Measurements from ENCODE around the gene MARCKSL1. TPM values are rescaled to one million over a fixed set of nuclear protein-coding genes. Genes with fewer than 3 reads are reported as not detected.

The MARCKSL1 gene
- 101 TPM for polyA plus RNA-seq (2012; ENCODE audit: missing spikeins)

DNA sequence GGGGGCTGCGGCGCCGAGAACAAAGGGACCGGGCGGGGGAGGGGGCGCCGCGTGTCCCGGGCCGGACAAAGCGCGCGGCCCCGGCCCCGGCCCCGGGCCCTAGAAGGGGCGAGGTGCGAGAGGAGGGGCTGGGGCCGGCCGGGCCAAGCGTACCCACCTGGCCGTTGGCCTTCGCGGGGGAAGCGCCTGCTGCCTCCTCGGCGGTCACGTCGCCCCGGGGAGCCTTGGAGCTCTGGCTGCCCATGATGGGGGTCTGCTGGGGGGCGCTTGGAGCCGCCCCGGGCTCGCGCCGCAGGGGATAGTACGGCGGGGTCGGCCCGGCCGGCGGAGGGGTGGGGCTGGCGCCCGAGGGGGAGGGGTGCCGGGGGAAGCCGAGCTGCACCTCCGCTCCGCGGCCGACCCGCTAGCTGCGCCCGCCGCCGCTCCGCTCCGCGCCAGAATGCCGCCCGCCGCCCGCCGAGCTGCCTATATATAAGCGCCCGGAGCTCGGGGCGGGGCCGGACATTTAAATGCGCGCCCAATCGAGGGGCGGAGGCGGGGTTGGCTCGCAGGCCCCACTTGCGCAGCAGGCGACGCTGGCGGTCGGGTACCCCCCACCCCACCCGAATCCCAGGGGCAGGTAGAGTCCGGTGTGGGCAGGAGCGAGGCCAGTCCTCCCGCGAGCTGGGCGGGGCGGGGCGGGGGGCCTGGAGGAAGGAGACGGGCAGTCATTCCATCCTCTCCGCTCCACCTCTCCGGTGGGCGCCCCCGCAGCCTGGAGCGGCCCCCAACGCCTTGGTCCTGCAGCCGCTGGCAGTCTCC lies at the start of gene MARCKSL1:
Gene MARCKSL1 (minus strand): TSS at position 444 of the 801 bp plus-strand sequence. CDS start 200 bp downstream, at position 244.
- FAIRE-seq = peak; percentile 70
- TF ChIP-seq POLR2A (IDR thresholded peaks at IDR 0.05; ENCODE audit: low read depth, low read length) (peak; percentile 96), TAF1 (IDR thresholded peaks at IDR 0.05; ENCODE audit: borderline replicate concordance, low read depth, low read length) (peak; percentile 93), POLR2AphosphoS5 (IDR thresholded peaks at IDR 0.05; ENCODE audit: low read depth, low read length) (peak; percentile 88)
- peak; percentile 75 for DNase-seq (ENCODE audit: insufficient read length)

GRCh38 chr1:32380057-32380456 lies 44.0 kb upstream of the MARCKSL1 start:
- TF ChIP-seq POLR2AphosphoS5 (IDR thresholded peaks at IDR 0.05; ENCODE audit: low read depth, low read length) = no peak
- TF ChIP-seq TAF1 (IDR thresholded peaks at IDR 0.05; ENCODE audit: borderline replicate concordance, low read depth, low read length) = no peak
- no peak for TF ChIP-seq POLR2A (IDR thresholded peaks at IDR 0.05; ENCODE audit: low read depth, low read length)
- DNase-seq (ENCODE audit: insufficient read length) (no peak), FAIRE-seq (no peak)

- FAIRE-seq = no peak
- TF ChIP-seq POLR2AphosphoS5 (IDR thresholded peaks at IDR 0.05; ENCODE audit: low read depth, low read length) = no peak
- no peak for TF ChIP-seq TAF1 (IDR thresholded peaks at IDR 0.05; ENCODE audit: borderline replicate concordance, low read depth, low read length)
- no peak for TF ChIP-seq POLR2A (IDR thresholded peaks at IDR 0.05; ENCODE audit: low read depth, low read length)
- DNase-seq (ENCODE audit: insufficient read length) = no peak
These were observed 41.6 kb upstream of the MARCKSL1 start for GRCh38 chr1:32377541-32378220.

- no peak for DNase-seq (ENCODE audit: insufficient read length)
- TF ChIP-seq TAF1 (IDR thresholded peaks at IDR 0.05; ENCODE audit: borderline replicate concordance, low read depth, low read length) (no peak), POLR2A (IDR thresholded peaks at IDR 0.05; ENCODE audit: low read depth, low read length) (no peak), POLR2AphosphoS5 (IDR thresholded peaks at IDR 0.05; ENCODE audit: low read depth, low read length) (no peak)
- FAIRE-seq = no peak
These were observed 40.2 kb upstream of the MARCKSL1 start for GRCh38 chr1:32376199-32376598.

DNA sequence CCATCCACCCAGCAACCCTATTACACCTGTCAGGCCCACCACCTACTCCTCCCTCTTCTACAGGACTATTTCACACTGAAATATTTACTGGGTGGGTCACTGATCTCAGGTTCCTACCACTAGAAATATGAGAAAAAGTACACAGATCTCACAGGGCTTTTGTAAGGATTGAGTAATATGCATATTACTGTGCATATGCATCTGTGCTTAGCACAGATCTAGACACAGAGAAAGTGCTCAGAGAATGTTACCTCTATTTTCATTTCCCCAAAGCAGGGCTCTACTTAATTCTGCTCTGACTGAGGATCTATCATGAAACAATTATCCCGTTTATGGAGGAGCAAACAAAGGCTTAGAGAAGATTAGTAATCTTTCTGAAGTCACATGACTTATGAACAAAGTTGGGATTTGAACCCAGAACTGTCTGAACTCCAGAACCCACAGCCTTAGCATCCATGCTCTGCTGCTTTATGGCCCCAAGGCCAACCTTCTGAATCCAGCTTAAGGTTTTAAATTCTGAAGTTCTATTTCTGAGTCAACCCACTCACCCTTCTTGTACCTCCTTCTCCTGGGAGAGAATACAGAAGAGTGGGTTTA lies 38.1 kb upstream of the MARCKSL1 start:
- no peak for DNase-seq (ENCODE audit: insufficient read length)
- TF ChIP-seq POLR2A (IDR thresholded peaks at IDR 0.05; ENCODE audit: low read depth, low read length) = no peak
- TF ChIP-seq TAF1 (IDR thresholded peaks at IDR 0.05; ENCODE audit: borderline replicate concordance, low read depth, low read length) = no peak
- no peak for TF ChIP-seq POLR2AphosphoS5 (IDR thresholded peaks at IDR 0.05; ENCODE audit: low read depth, low read length)
- FAIRE-seq = no peak

DNA sequence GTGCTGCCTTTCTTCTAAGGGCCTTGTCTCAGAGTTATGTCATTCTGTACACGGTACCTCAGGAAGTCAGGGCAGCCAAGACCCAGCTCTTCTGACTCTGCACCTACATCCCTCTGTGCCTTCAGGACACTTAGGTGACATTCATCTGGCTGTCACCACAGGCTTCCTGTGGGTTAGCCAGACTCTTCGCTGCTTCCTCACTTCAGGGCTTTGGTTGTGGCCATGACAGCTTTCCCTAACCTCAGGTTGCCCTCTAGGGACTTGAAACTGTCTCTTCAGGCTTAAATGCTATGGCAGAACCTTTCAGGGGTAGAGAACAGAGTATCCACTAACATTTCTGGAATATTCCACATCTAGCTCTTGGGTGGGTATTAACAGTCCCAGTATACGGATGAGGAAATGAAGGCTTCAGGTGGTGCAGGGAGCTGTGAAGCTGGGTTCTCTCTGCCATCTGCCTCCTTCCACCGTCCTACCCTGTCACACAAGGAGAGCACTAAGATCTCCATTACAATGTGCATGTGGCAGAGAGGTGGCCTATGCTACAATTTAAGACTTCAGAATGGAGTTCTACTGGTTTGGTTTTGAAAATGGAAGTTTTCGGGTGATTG lies 36.2 kb upstream of the MARCKSL1 start:
- DNase-seq (ENCODE audit: insufficient read length) = no peak
- FAIRE-seq = peak; percentile 85
- TF ChIP-seq POLR2AphosphoS5 (IDR thresholded peaks at IDR 0.05; ENCODE audit: low read depth, low read length) (no peak), TAF1 (IDR thresholded peaks at IDR 0.05; ENCODE audit: borderline replicate concordance, low read depth, low read length) (no peak), POLR2A (IDR thresholded peaks at IDR 0.05; ENCODE audit: low read depth, low read length) (no peak)

DNA sequence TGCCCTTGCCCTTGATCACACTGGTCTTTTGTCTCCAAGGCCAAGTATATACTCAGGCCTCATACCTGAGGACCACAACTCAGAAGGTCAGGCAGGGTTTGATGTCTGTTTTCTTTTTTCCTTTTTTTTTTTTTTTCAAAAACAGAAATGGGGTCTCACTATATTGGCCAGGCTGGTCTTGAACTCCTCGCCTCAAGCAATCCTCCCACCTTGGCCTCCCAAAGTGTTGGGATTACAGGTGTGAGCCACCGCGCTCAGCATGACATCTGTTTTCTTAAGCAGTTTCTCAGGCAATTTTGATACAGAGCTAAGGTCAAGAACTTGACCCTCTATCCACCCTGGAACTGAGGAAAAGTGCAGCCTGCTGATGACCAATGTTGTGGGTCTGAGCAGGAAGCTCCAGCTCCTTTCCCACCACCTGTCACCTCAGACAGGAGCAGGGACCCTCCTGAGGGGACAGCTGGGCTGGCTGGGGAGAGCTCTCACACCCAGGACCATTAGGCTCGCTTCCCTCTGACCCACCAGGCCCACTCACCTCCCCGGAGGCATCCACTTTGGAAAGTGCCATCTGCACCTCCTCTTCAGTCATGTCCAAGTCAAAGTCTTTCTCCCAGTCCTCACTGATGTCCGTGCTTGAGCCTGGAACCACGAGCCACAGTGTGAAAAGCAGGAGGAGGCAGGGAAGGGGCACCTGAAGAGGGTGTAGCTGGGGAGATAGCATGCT lies 32.0 kb upstream of the MARCKSL1 start:
- FAIRE-seq (no peak), DNase-seq (ENCODE audit: insufficient read length) (no peak)

DNA sequence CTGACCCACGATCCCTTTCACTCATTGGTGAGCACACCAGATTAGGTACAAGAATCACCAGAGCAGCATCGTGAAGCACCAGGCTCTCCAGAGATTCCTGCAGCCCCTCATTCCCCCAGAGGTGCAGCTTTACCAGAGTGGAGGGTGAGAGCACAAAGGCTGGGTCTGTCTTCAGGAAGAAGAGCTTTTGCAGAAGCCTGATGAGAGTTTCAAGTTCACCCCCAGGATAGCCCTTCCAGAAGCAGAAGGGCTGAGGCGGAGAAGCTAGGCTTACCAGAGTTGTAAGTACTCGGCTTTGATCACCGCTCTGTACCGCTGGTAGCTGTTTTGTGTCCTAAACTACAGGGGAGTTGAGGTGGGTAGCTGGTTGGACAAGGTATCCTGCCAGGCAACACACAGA lies 29.4 kb upstream of the MARCKSL1 start:
- no peak for FAIRE-seq

More for the DNA sequence above, 32.0 kb upstream of the MARCKSL1 start:
- no peak for TF ChIP-seq POLR2A (IDR thresholded peaks at IDR 0.05; ENCODE audit: low read depth, low read length)
- no peak for TF ChIP-seq POLR2AphosphoS5 (IDR thresholded peaks at IDR 0.05; ENCODE audit: low read depth, low read length)
- no peak for TF ChIP-seq TAF1 (IDR thresholded peaks at IDR 0.05; ENCODE audit: borderline replicate concordance, low read depth, low read length)

DNA sequence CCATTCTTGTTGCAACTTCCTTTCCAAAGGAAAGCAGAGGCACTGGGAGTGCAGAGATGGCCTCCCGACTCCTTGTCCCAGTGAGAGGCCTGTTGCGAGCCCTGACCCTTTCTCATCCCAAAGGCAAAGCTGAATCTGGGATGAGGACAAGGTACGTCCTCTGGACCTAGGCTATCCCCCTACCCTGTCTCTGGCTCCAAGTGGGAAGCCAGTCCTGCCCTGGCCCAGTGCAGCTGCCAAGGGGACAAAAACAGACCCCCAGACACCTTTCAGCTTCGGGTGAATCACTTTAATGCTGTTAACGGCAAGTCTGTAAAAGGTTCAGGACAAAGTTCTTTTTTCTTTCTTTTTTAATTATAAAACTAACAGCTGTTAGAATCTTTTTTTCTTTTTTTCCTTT lies 28.8 kb upstream of the MARCKSL1 start:
- DNase-seq (ENCODE audit: insufficient read length) (no peak), FAIRE-seq (no peak)
- TF ChIP-seq TAF1 (IDR thresholded peaks at IDR 0.05; ENCODE audit: borderline replicate concordance, low read depth, low read length) = no peak
- TF ChIP-seq POLR2A (IDR thresholded peaks at IDR 0.05; ENCODE audit: low read depth, low read length) = no peak
- TF ChIP-seq POLR2AphosphoS5 (IDR thresholded peaks at IDR 0.05; ENCODE audit: low read depth, low read length) = no peak

More for the DNA sequence above, 29.4 kb upstream of the MARCKSL1 start:
- no peak for DNase-seq (ENCODE audit: insufficient read length)
- TF ChIP-seq TAF1 (IDR thresholded peaks at IDR 0.05; ENCODE audit: borderline replicate concordance, low read depth, low read length) (no peak), POLR2AphosphoS5 (IDR thresholded peaks at IDR 0.05; ENCODE audit: low read depth, low read length) (no peak), POLR2A (IDR thresholded peaks at IDR 0.05; ENCODE audit: low read depth, low read length) (no peak)

GRCh38 chr1:32363713-32364112 lies 27.7 kb upstream of the MARCKSL1 start:
- no peak for DNase-seq (ENCODE audit: insufficient read length)
- TF ChIP-seq POLR2AphosphoS5 (IDR thresholded peaks at IDR 0.05; ENCODE audit: low read depth, low read length) (no peak), POLR2A (IDR thresholded peaks at IDR 0.05; ENCODE audit: low read depth, low read length) (no peak), TAF1 (IDR thresholded peaks at IDR 0.05; ENCODE audit: borderline replicate concordance, low read depth, low read length) (no peak)
- FAIRE-seq = no peak

Measured in GM12892 (cell line).